Upper lobe of right lung (tissue), 1 donor: Measurements from ENCODE around the gene OR6K3. TPM values are rescaled to one million over a fixed set of nuclear protein-coding genes. Genes with fewer than 3 reads are reported as not detected.

ENCODE experiments used
- ATAC-seq: fragments of 200-7000 bp; cut with Tn5 transposase; one replicate; pipeline ENCODE4 v1.9.1; 2020; ENCODE audit warnings: mild to moderate bottlenecking, moderate library complexity
- DNase-seq: peaks from one replicate; pipeline ENCODE4 v3.0.0-alpha.2; 2020
- H3K27ac ChIP-seq: fragments of 200-600 bp; one replicate; pipeline ENCODE4 v1.8.0; 2022
- H3K27me3 ChIP-seq: fragments of 200-600 bp; one replicate; pipeline ENCODE4 v1.8.0; 2022; ENCODE audit warnings: mild to moderate bottlenecking
- H3K36me3 ChIP-seq: fragments of 200-600 bp; one replicate; pipeline ENCODE4 v1.8.0; 2022
- H3K4me1 ChIP-seq: fragments of 200-600 bp; one replicate; pipeline ENCODE4 v1.8.0; 2022
- H3K4me3 ChIP-seq: fragments of 200-600 bp; one replicate; pipeline ENCODE4 v1.8.0; 2022; ENCODE audit warnings: mild to moderate bottlenecking
- H3K9me3 ChIP-seq: fragments of 200-600 bp; one replicate; pipeline ENCODE4 v1.8.0; 2022
- CTCF ChIP-seq: fragments of 200-600 bp; IDR thresholded peaks from one replicate; pipeline ENCODE4 v1.8.0; 2022; ENCODE audit warnings: antibody characterized with exemption
- intact Hi-C: fragments of 100-400 bp; cut with DNase I; formaldehyde crosslinking; loops from one replicate; pipeline ENCODE4 v1.11.0; 2022
- total RNA-seq: library from RNA; stranded (reverse); fragmentation: NEBNext Ultra II Directional; extraction: Animal tissue kit (Norgen Biotek cat#: 25700); gene quantifications from one replicate; pipeline ENCODE4 v1.2.1, GENCODE V29; 2021
- donor health status: DM: no; HTN: yes; CAD: no; lungs with severe emphysema.

The OR6K3 gene
- total RNA-seq, 1 donor from 2014 or later, result 2.3 TPM

DNA sequence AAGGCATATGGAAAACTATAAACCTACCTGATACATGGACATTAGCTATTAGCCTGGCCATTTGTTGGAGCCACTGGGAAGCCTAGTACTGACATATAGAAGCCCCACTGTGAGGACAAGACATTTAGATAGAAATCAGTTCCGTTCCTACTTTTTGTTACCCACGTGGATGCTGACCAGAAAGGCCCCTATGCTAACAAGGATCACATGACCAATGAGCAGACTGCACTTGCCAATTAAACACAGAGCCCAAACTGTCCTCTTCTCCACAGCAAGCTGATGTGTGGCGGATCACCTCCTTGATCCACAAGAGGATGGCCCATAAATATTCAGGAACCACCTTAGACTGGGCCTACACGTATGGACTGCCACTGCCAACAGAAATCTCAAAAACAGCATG is 11.2 kb upstream of the OR6K3 start:
- no peak for TF ChIP-seq CTCF
- intact Hi-C loops, result no loop called here
- no peak for ATAC-seq

GRCh38 chr1:158730453-158730852 is 9.9 kb upstream of the OR6K3 start:
- ATAC-seq (no peak), DNase-seq (no peak)
- Histone ChIP-seq H3K27me3 (no peaks in the 10 kb centered on the region), H3K27ac (no peak overlapping the region), H3K4me1 (no peaks in the 10 kb centered on the region), H3K36me3 (no peaks in the 10 kb centered on the region), H3K9me3 (no peaks in the 10 kb centered on the region), H3K4me3 (no peak overlapping the region)
- intact Hi-C loops, result no loop called here
- TF ChIP-seq CTCF, result no peak

More for the DNA sequence above, 11.2 kb upstream of the OR6K3 start:
- no peak overlapping the region for H3K27ac ChIP-seq
- H3K4me3 ChIP-seq, result no peak overlapping the region
- no peak for DNase-seq
- no peaks in the 10 kb centered on the region for H3K9me3 ChIP-seq
- no peaks in the 10 kb centered on the region for H3K4me1 ChIP-seq
- no peaks in the 10 kb centered on the region for H3K36me3 ChIP-seq
- H3K27me3 ChIP-seq, result no peaks in the 10 kb centered on the region

DNA sequence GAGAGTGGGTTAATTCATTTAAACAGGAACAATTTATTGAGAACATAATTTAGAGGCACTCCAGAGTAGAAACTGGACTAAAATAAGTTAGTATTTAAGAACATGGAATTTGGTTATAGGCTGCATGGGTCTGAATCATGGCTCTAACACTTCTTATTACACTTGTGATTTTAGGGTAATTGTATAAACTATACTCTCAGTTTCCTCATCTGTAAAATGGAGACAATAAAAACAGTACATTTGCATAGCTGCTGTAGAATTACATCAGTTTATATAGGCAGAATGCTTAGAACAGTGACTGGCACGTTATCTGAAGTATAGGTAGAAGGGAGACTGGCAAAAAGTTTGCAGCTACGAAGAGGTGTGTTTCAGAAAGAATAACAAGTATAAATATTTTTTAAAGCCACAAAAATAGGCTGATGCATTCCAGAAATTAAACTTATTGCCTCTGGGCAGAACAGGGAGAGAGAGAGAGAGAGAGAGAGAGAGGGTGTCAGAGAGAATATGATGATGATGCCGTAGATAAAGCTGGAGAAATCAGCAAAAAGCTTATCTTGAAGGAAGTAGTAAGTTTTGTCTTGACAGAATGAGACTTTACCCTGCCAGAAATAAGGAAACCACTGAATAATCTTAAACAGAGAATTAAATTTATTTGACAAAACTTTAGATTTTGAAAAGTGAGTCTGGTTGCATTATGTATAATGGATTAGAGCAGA is 8.1 kb upstream of the OR6K3 start:
- no peak for TF ChIP-seq CTCF

GRCh38 chr1:158724442-158724841 is 3.9 kb upstream of the OR6K3 start:
- TF ChIP-seq CTCF, result no peak
- Histone ChIP-seq H3K27ac (no peak overlapping the region), H3K36me3 (no peaks in the 10 kb centered on the region), H3K4me1 (no peaks in the 10 kb centered on the region), H3K27me3 (no peaks in the 10 kb centered on the region), H3K9me3 (no peaks in the 10 kb centered on the region), H3K4me3 (no peak overlapping the region)
- no peak for ATAC-seq
- no peak for DNase-seq
- intact Hi-C loops, result no loop called here

More for the DNA sequence above, 8.1 kb upstream of the OR6K3 start:
- no peak for DNase-seq
- H3K27me3 ChIP-seq, result no peaks in the 10 kb centered on the region
- H3K27ac ChIP-seq, result no peak overlapping the region
- intact Hi-C loops, result no loop called here
- no peak overlapping the region for H3K4me3 ChIP-seq
- H3K9me3 ChIP-seq, result no peaks in the 10 kb centered on the region
- no peaks in the 10 kb centered on the region for H3K4me1 ChIP-seq
- ATAC-seq, result no peak
- H3K36me3 ChIP-seq, result no peaks in the 10 kb centered on the region

GRCh38 chr1:158719664-158720063 is 856 bp downstream of the OR6K3 start:
- no peaks in the 10 kb centered on the region for H3K9me3 ChIP-seq
- H3K27ac ChIP-seq, result no peak overlapping the region
- H3K4me1 ChIP-seq, result no peaks in the 10 kb centered on the region
- intact Hi-C loops, result no loop called here
- TF ChIP-seq CTCF, result no peak
- no peak for ATAC-seq
- no peak overlapping the region for H3K4me3 ChIP-seq
- H3K27me3 ChIP-seq, result no peaks in the 10 kb centered on the region
- no peaks in the 10 kb centered on the region for H3K36me3 ChIP-seq
- DNase-seq, result no peak

GRCh38 chr1:158717344-158717743 is 3.2 kb downstream of the OR6K3 start:
- Histone ChIP-seq H3K4me1 (no peaks in the 10 kb centered on the region), H3K27ac (no peak overlapping the region), H3K27me3 (no peaks in the 10 kb centered on the region), H3K9me3 (no peaks in the 10 kb centered on the region), H3K4me3 (no peak overlapping the region), H3K36me3 (no peaks in the 10 kb centered on the region)
- TF ChIP-seq CTCF, result no peak
- ATAC-seq (no peak), DNase-seq (no peak)
- intact Hi-C loops, result no loop called here
